HG03103 (cell line): Measurements from ENCODE around the gene GNG4.
"Not testable (repeated sequence)": the region's sequence is repeated elsewhere in the genome, so short reads cannot be mapped to it uniquely, and the experiment has no call there.

ENCODE experiments used
- ATAC-seq: cut with Tn5 transposase; IDR thresholded peaks from one replicate; pipeline ENCODE4 v1.9.1; 2021; ENCODE audit warnings: low read depth; ENCODE audit not compliant: unreplicated experiment

The GNG4 gene

GRCh38 chr1:235588156-235588555, 61.4 kb downstream of the GNG4 start:
- no peak for ATAC-seq

GRCh38 chr1:235586992-235587391, 62.6 kb downstream of the GNG4 start:
- no peak for ATAC-seq

- ATAC-seq: no peak
Measured at GRCh38 chr1:235586413-235586812, 63.2 kb downstream of the GNG4 start.

GRCh38 chr1:235584973-235585372, 64.6 kb downstream of the GNG4 start:
- no peak for ATAC-seq

GRCh38 chr1:235583511-235584001, 66.0 kb downstream of the GNG4 start:
- no peak for ATAC-seq

GRCh38 chr1:235582130-235582529, 67.5 kb downstream of the GNG4 start:
- no peak for ATAC-seq

- ATAC-seq: no peak
Measured at GRCh38 chr1:235579891-235580290, 69.7 kb downstream of the GNG4 start.

GRCh38 chr1:235575597-235575996, 74.0 kb downstream of the GNG4 start:
- ATAC-seq: no peak

- no peak for ATAC-seq
Measured at GRCh38 chr1:235573880-235574279, 75.7 kb downstream of the GNG4 start.

- ATAC-seq: not testable (repeated sequence)
Measured at GRCh38 chr1:235572971-235573370, 76.6 kb downstream of the GNG4 start.

- ATAC-seq: no peak
Measured at GRCh38 chr1:235571482-235571881, 78.1 kb downstream of the GNG4 start.

- ATAC-seq: no peak
Measured at GRCh38 chr1:235567812-235568503, 81.6 kb downstream of the GNG4 start.

- ATAC-seq: no peak
Measured at GRCh38 chr1:235566084-235566483, 83.5 kb downstream of the GNG4 start.

GRCh38 chr1:235563513-235564061, 86.0 kb downstream of the GNG4 start:
- no peak for ATAC-seq

GRCh38 chr1:235562589-235562988, 87.0 kb downstream of the GNG4 start:
- no peak for ATAC-seq

- ATAC-seq: no peak
Measured at GRCh38 chr1:235558621-235559169, 90.9 kb downstream of the GNG4 start.

- no peak for ATAC-seq
Measured at GRCh38 chr1:235557495-235557894, 92.1 kb downstream of the GNG4 start.

- no peak for ATAC-seq
Measured at GRCh38 chr1:235556807-235557206, 92.8 kb downstream of the GNG4 start.

GRCh38 chr1:235553112-235553551, 96.5 kb downstream of the GNG4 start:
- no peak for ATAC-seq

GRCh38 chr1:235552146-235552716, 97.4 kb downstream of the GNG4 start:
- ATAC-seq: no peak

GRCh38 chr1:235549351-235550139, 100.0 kb downstream of the GNG4 start:
- no peak for ATAC-seq
